Measurements from ENCODE around the gene PVALB. TPM values are rescaled to one million over a fixed set of nuclear protein-coding genes. Genes with fewer than 3 reads are reported as not detected.
"Not testable (repeated sequence)": the region's sequence is repeated elsewhere in the genome, so short reads cannot be mapped to it uniquely, and the experiment has no call there.

Gene PVALB
- total and polyA plus RNA-seq, 5 experiments from 2014 or later = not detected

DNA sequence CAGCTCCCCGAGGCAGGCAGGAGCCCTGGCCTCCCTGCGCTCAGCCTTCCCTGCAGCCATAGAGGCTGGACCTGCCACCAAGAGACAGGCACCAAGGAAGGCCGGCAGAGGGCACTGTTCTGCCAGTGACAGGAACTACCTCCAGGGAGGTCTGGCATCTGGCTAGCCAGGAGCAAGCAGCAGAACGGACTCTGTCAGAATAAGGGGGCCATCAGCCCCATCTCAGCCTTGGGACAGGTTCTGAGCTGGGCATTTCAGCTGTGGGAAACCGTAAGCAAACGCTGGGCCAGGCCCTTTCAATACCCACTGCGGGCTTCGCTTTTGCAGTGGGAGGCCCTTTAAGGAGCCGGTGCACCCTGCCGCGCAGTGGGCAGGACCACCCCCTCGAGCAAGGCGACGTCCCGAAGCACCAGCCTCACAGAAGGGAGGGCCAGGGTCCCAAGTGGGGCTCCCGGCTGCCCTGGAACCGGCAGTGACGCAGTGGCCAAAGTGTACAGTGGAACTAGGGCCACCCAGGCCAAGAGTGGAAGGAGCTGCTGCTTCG, 59.1 kb downstream of the PVALB start:
- H3K36me3 Mint-ChIP-seq = peaks cover 0 to 2% (median 0%) of the 10 kb centered on the region in 3 donors
- no peaks in the 10 kb centered on the region for H3K9me3 Mint-ChIP-seq
- POLR2A ChIA-PET = interaction anchor here (3.2 kb wide), 1 partner anchor 18 kb away, joined by 8 read pairs; the partner anchor contains the start of gene IFT27
- H3K4me1 Mint-ChIP-seq = peaks cover 4 to 13% (median 11%) of the 10 kb centered on the region in 4 donors
- DNase-seq = peak; percentile 46 to 84 (median 60)
- peaks cover 4 to 10% (median 6%) of the 10 kb centered on the region in 5 donors for H3K27me3 Mint-ChIP-seq
- peak; percentile 75 to 93 for ATAC-seq
- no peak overlapping the region for H3K27ac Mint-ChIP-seq
- no peak overlapping the region for H3K4me3 Mint-ChIP-seq

DNA sequence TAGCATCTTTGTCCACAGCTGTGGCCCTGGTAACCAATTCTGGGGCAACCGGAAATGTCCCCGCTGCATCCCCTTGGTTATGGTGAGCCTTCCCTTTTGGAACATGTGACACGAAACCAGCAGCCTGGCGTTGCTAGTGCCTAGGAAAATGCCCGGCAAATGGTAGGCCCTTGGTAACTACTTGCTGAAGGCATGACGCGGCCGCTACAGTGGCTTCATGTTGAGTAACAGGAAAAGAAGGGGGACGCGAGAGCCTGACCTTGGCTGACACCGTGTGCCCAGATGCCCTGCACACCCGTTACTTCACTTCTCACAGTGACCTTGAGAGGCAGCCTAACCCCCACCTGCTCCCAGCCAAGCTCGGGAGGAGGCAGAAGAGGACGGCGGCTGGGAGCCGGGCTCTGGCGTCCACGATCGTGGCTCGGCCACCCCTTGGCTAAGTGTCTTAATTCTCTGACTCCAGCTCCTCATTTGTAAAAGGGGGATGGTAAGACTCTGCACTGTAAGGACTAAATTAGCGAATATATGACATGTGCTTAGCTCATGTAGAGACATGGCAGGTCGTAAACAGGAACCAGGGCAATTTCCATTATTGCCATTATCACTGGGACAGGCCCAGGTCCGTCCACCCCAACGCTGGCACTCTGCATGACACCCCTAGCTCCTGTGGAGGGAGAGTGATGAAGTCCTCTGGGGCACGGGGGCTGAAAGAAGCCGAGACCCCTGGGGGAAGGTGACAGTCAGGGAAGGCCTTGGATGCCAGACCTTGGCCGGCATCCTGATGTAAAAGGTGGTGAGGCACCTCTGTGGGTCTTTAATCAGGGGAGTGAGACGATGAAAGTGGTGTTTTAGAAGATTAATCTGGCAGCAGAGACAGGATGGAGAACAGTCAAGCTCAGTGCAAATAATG, 59.8 kb downstream of the PVALB start:
- POLR2A ChIA-PET = interaction anchor here (3.2 kb wide), 1 partner anchor 19 kb away, joined by 8 read pairs; the partner anchor contains the start of gene IFT27
- H3K4me3 Mint-ChIP-seq = no peak overlapping the region
- ATAC-seq (no peak), DNase-seq (peak in 1 of 10 donors; percentile 45)
- H3K27me3 Mint-ChIP-seq = peaks cover 4 to 17% (median 12%) of the 10 kb centered on the region in 5 donors
- H3K4me1 Mint-ChIP-seq = peaks cover 4 to 13% (median 11%) of the 10 kb centered on the region in 4 donors
- no peak overlapping the region for H3K27ac Mint-ChIP-seq
- no peaks in the 10 kb centered on the region for H3K9me3 Mint-ChIP-seq
- H3K36me3 Mint-ChIP-seq = no peaks in the 10 kb centered on the region

- no peaks in the 10 kb centered on the region for H3K9me3 Mint-ChIP-seq
- POLR2A ChIA-PET = interaction anchor here (0.7 to 3.2 kb wide), 2 partner anchors 20 to 233 kb away, joined by 3 to 8 read pairs; partner anchors contain the start of gene IFT27
- H3K27me3 Mint-ChIP-seq = peaks cover 4 to 18% (median 12%) of the 10 kb centered on the region in 5 donors
- DNase-seq (peak in 1 of 10 donors; percentile 43), ATAC-seq (no peak)
- no peaks in the 10 kb centered on the region for H3K36me3 Mint-ChIP-seq
- H3K27ac Mint-ChIP-seq = no peak overlapping the region
- H3K4me3 Mint-ChIP-seq = no peak overlapping the region
- H3K4me1 Mint-ChIP-seq = peaks cover 4 to 13% (median 11%) of the 10 kb centered on the region in 4 donors
Observed at GRCh38 chr22:36756031-36756430, 60.8 kb downstream of the PVALB start.

- POLR2A ChIA-PET = interaction anchor here (0.7 kb wide), 1 partner anchor 234 kb away, joined by 3 read pairs; no protein-coding TSS in a partner anchor
- Mint-ChIP-seq H3K4me1 (peaks cover 4 to 13% (median 11%) of the 10 kb centered on the region in 4 donors), H3K27me3 (peaks cover 4 to 18% (median 12%) of the 10 kb centered on the region in 5 donors), H3K4me3 (no peak overlapping the region), H3K36me3 (no peaks in the 10 kb centered on the region), H3K9me3 (no peaks in the 10 kb centered on the region), H3K27ac (peak overlapping the region in 1 of 10 donors; percentile 63)
- DNase-seq (peak in 1 of 10 donors; percentile 0), ATAC-seq (no peak)
Observed at GRCh38 chr22:36755316-36755715, 61.5 kb downstream of the PVALB start.

DNA sequence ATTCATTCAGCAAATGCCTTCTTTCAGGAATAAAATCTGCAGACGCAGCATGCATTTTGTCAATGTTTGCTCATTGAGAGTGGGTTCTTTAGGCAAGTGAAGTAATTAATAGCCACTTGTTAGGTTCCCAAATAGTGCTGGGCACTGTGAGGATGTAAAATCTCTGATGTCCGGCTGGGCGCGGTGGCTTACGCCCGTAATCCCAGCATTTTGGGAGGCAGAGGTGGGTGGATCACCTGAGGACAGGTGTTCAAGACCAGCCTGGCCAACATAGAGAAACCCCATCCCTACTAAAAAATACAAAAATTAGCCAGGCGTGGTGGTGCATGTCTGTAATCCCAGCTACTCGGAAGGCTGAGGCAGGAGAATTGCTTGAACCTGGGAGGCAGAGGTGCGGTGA, 62.0 kb downstream of the PVALB start:
- H3K36me3 Mint-ChIP-seq, H3K27ac Mint-ChIP-seq, ATAC-seq, POLR2A ChIA-PET, H3K4me3 Mint-ChIP-seq, H3K9me3 Mint-ChIP-seq: not testable (repeated sequence)
- peak in 1 of 10 donors; percentile 19 for DNase-seq
- peaks cover 4 to 18% (median 12%) of the 10 kb centered on the region in 5 donors for H3K27me3 Mint-ChIP-seq
- peaks cover 4 to 13% (median 11%) of the 10 kb centered on the region in 4 donors for H3K4me1 Mint-ChIP-seq

GRCh38 chr22:36753916-36754315, 62.9 kb downstream of the PVALB start:
- peak overlapping the region in 1 of 10 donors; percentile 6 for H3K4me3 Mint-ChIP-seq
- no peak overlapping the region for H3K27ac Mint-ChIP-seq
- H3K27me3 Mint-ChIP-seq = peaks cover 4 to 18% (median 12%) of the 10 kb centered on the region in 5 donors
- POLR2A ChIA-PET = no interaction called here
- H3K36me3 Mint-ChIP-seq = no peaks in the 10 kb centered on the region
- ATAC-seq (no peak), DNase-seq (peak in 1 of 10 donors; percentile 56)
- no peaks in the 10 kb centered on the region for H3K9me3 Mint-ChIP-seq
- peaks cover 4 to 13% (median 11%) of the 10 kb centered on the region in 4 donors for H3K4me1 Mint-ChIP-seq

GRCh38 chr22:36753120-36753802, 63.6 kb downstream of the PVALB start:
- H3K27ac Mint-ChIP-seq = peak overlapping the region in 2 of 10 donors; percentile 47 to 55
- H3K27me3 Mint-ChIP-seq = peaks cover 4 to 18% (median 12%) of the 10 kb centered on the region in 5 donors
- ATAC-seq (no peak), DNase-seq (no peak)
- no peaks in the 10 kb centered on the region for H3K36me3 Mint-ChIP-seq
- H3K9me3 Mint-ChIP-seq = no peaks in the 10 kb centered on the region
- no peak overlapping the region for H3K4me3 Mint-ChIP-seq
- POLR2A ChIA-PET = no interaction called here
- H3K4me1 Mint-ChIP-seq = peaks cover 4 to 13% (median 11%) of the 10 kb centered on the region in 4 donors

Other genes starting within 250 kb of the PVALB start
- gene CACNG2, start 113.3 kb downstream of the PVALB start, total RNA-seq = not detected
- gene CACNG2, start 113.3 kb downstream of the PVALB start, polyA plus RNA-seq = not detected
- gene IFT27, start 40.9 kb downstream of the PVALB start, total RNA-seq = 10 to 100 TPM; 29.0 to 30.3 TPM
- 1 to 10 TPM; 8.1 to 10.0 (median 9.1) TPM for gene IFT27, start 40.9 kb downstream of the PVALB start, polyA plus RNA-seq
- 1 to 10 TPM; 2.8 to 3.1 TPM for gene NCF4, start 44.0 kb upstream of the PVALB start, total RNA-seq
- under 1 TPM in 2 of 3 donors, not detected in 1; 0.39 to 0.64 TPM for gene NCF4, start 44.0 kb upstream of the PVALB start, polyA plus RNA-seq
- gene CSF2RB, start 96.6 kb upstream of the PVALB start, total RNA-seq = under 1 TPM; 0.41 to 0.60 TPM
- not detected for gene CSF2RB, start 96.6 kb upstream of the PVALB start, polyA plus RNA-seq
- not detected for gene TST, start 202.4 kb upstream of the PVALB start, total RNA-seq
- 1 to 10 TPM in 1 of 3 donors, not detected in 2; 1.5 TPM for gene TST, start 202.4 kb upstream of the PVALB start, polyA plus RNA-seq
- gene MPST, start 202.7 kb upstream of the PVALB start, total RNA-seq = 1 to 10 TPM; 1.1 to 1.5 TPM
- 1 to 10 TPM in 2 of 3 donors, under 1 TPM in 1; 0.34 to 9.7 (median 1.8) TPM for gene MPST, start 202.7 kb upstream of the PVALB start, polyA plus RNA-seq
- gene KCTD17, start 234.7 kb upstream of the PVALB start, total RNA-seq = 10 to 100 TPM; 26.1 to 26.6 TPM
- 10 to 100 TPM in 2 of 3 donors, 1 to 10 TPM in 1; 9.1 to 12.1 (median 10.3) TPM for gene KCTD17, start 234.7 kb upstream of the PVALB start, polyA plus RNA-seq

Measured in naive thymus-derived CD8-positive, alpha-beta T cell (primary cell).